WERI-Rb-1 (cell line): ENCODE data around the gene DLGAP4.
A peak's percentile ranks its signal among the peaks of the same experiment; 100 is the strongest.

Experiments used
- DNase-seq: peaks from one replicate; pipeline ENCODE4 v3.0.0-alpha.2; 2020
- H3K27ac ChIP-seq: fragments of 250-450 bp; sonication (Bioruptor Pico); 2 replicates; pipeline ENCODE4 v1.5.1; 2020; ENCODE audit warnings: mild to moderate bottlenecking, moderate library complexity
- H3K27me3 ChIP-seq: fragments of 250-450 bp; sonication (Bioruptor Pico); 2 replicates; pipeline ENCODE4 v1.5.1; 2021; ENCODE audit warnings: mild to moderate bottlenecking, low read depth, moderate library complexity; ENCODE audit not compliant: insufficient read depth, severe bottlenecking
- H3K36me3 ChIP-seq: fragments of 250-450 bp; sonication (Bioruptor Pico); 2 replicates; pipeline ENCODE4 v1.5.1; 2020; ENCODE audit warnings: mild to moderate bottlenecking, moderate library complexity
- H3K4me3 ChIP-seq: 2 replicates; pipeline ENCODE4 v1.5.1; 2011; ENCODE audit warnings: low read depth, mild to moderate bottlenecking, control low read depth, low read length
- H3K9me3 ChIP-seq: fragments of 250-450 bp; sonication (Bioruptor Pico); 2 replicates; pipeline ENCODE4 v1.5.1; 2021; ENCODE audit warnings: mild to moderate bottlenecking, moderate library complexity; ENCODE audit not compliant: severe bottlenecking
- TF ChIP-seq, protein P1 (sequence below): IDR thresholded peaks from 2 replicates; pipeline ENCODE4 v1.5.1; 2011; ENCODE audit warnings: low read depth, mild to moderate bottlenecking, control low read depth, inconsistent platforms, low read length

Gene DLGAP4

DNA sequence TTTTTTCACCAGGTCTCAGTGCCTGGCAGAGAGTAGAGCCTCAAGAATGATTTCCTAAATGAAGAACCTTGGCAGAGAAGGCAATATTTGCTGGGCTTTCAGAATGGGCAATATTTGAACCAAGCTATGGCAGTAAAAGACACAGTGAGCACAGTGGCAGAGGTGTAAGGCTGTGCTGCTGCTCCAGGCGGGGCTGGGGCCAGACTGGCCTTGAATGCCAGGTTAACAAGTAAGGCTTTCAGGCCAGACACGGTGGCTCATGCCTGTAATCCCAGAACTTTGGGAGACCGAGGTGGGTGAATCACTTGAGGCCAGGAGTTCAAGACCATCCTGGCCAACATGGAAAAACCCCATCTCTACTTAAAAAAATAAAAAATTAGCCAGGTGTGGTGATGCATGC is 226.7 kb downstream of the DLGAP4 start:
- TF ChIP-seq, protein P1, sequence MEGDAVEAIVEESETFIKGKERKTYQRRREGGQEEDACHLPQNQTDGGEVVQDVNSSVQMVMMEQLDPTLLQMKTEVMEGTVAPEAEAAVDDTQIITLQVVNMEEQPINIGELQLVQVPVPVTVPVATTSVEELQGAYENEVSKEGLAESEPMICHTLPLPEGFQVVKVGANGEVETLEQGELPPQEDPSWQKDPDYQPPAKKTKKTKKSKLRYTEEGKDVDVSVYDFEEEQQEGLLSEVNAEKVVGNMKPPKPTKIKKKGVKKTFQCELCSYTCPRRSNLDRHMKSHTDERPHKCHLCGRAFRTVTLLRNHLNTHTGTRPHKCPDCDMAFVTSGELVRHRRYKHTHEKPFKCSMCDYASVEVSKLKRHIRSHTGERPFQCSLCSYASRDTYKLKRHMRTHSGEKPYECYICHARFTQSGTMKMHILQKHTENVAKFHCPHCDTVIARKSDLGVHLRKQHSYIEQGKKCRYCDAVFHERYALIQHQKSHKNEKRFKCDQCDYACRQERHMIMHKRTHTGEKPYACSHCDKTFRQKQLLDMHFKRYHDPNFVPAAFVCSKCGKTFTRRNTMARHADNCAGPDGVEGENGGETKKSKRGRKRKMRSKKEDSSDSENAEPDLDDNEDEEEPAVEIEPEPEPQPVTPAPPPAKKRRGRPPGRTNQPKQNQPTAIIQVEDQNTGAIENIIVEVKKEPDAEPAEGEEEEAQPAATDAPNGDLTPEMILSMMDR, result no peak
- Histone ChIP-seq H3K36me3 (peaks cover 4% of the 10 kb centered on the region; the same call in 1 of the 2 replicates), H3K9me3 (no peaks in the 10 kb centered on the region), H3K4me3 (no peak overlapping the region), H3K27me3 (no peaks in the 10 kb centered on the region), H3K27ac (no peak overlapping the region)
- DNase-seq, result no peak

DNA sequence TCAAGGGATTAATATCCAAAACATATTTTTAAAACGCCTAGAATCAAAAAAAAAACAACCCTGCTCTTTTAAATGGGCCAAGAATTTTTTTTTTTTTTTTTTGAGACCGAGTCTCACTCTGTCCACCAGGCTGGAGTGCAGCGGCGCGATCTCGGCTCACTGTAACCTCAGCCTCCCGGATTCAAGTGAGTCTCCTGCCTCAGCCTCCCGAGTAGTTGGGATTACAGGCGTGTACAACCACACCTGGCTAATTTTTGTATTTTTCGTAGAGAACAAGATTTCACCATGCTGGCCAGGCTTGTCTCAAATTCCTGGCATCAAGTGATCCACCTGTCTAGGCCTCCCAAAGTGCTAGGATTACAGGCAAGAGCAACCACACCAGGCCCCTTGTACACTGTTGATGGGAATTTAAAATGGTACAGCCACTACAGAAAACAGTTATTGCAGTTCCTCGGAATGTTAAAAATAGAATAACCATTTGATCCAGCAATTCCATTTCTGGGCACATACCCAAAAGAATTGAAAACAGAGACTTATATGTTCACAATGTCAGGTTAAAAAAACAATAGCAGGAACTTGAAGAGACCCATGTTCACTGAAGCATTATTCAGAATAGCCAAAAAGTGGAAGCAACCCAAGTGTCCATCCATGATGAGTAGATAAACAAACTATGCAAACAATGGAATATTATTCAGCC is 232.0 kb downstream of the DLGAP4 start:
- DNase-seq, result no peak
- Histone ChIP-seq H3K9me3 (no peaks in the 10 kb centered on the region), H3K36me3 (no peaks in the 10 kb centered on the region), H3K27ac (no peak overlapping the region), H3K27me3 (no peaks in the 10 kb centered on the region), H3K4me3 (no peak overlapping the region)
- TF ChIP-seq, protein P1, result no peak

DNA sequence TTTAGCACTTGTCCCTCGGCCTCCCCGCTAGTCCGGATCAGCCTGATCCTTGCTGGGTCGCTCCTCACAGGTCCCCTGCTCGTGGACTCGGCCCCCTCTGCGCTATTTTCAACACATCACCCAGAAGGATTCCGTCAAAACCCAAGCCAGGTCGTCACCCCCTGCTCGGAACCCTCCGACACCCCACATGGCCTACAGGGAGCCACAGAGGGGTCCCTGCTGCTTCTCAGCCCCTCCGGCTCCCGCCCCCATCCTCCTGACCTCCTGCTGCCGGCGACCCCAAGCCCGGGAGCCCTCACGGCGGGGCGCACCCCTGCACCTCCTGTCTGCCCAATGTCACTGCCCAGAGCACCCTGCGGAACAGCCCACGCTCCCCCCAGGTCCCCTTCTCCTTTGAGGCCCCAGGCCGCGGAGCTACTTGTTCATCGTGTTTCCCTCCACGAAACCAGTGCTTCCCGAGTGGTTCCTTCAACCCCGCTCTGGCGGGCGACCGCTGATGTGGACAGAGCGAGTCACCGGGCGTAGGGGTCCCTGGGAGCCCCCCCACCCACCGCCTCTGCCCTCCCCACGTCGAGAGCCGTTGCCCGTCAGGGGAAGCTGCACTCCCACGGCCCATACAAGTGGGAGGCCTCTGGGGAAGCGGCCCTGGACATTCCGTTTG is 234.5 kb downstream of the DLGAP4 start:
- TF ChIP-seq, protein P1, result no peak
- H3K4me3 ChIP-seq, result no peak overlapping the region
- no peaks in the 10 kb centered on the region for H3K9me3 ChIP-seq
- no peaks in the 10 kb centered on the region for H3K36me3 ChIP-seq
- no peaks in the 10 kb centered on the region for H3K27me3 ChIP-seq
- no peak for DNase-seq
- H3K27ac ChIP-seq, result no peak overlapping the region

DNA sequence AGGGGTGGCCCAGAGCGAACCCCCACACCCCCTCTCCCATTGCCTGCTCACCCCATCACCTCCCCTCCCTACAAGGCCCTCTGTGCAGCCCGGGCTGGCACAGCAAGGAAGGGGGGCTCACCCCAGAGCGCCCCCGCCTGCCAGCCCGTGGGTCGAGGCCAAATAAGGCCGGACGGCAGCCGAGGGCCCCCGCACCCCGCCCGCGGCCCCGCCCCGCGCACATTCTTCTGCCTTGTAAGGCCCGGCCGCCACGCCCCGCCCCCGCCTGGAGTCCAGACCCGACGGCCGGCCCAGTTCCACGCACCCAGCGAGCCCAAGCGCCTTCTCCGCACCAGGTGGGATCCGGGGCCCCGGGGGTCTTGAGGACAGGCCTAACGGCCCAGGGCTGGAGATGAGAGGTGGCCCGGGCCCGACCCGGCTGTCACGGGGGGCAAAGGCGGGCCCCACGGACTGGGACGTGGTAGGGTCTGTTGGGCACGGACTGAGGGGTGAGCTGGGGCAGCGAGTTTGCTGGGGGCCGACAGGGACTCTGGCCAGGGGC is 235.2 kb downstream of the DLGAP4 start, which contains the start of gene MYL9:
Gene MYL9, plus strand, starts transcription at position 293 of the 541 bp plus-strand sequence. CDS start 3,366 bp downstream, outside the sequence.
- H3K27me3 ChIP-seq, result no peaks in the 10 kb centered on the region
- no peak within 1 kb of the TSS for H3K27ac ChIP-seq
- DNase-seq, result no peak
- H3K36me3 ChIP-seq, result no peaks in the 10 kb centered on the region
- H3K4me3 ChIP-seq, result no peak within 1 kb of the TSS
- TF ChIP-seq, protein P1, result no peak
- no peaks in the 10 kb centered on the region for H3K9me3 ChIP-seq

DNA sequence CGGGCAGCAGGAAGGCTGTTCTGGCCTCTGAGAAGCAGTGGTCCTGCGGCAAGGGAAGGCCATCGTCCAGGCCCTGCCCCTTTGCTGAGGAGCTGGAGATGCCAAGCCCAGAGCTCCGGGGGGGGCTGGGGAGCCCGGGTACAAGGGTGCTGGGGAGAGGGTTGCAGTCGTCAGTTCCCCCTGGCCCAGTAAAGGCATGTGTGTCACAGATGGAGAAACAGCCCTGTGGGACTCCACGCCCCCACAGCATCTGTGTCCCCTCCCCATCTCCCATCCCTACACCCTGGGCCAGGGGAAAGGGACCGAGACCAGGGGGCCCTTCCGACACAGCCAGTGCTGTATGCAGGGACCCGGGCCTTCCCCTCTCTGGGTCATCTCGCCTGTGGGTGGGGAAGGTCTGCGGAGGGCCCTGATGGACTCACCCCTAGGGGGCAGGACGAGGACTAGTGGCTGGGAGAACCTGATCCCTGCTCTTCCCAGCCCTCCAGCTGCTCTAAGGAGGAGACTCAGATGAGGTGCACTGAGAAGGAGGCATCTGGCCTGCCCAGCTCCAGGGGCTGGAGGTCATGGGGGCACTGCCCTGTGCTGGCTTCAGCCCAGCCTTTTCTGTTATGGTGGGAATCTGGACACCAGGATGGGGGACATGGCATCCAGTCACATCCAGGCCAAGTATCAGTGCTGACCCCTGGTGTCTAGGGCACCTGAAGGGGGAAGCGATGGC is 235.8 kb downstream of the DLGAP4 start:
- H3K27me3 ChIP-seq, result no peaks in the 10 kb centered on the region
- H3K27ac ChIP-seq, result no peak overlapping the region
- H3K36me3 ChIP-seq, result no peaks in the 10 kb centered on the region
- peak; percentile 62 for DNase-seq
- TF ChIP-seq, protein P1, result peak; percentile 75
- no peaks in the 10 kb centered on the region for H3K9me3 ChIP-seq
- no peak overlapping the region for H3K4me3 ChIP-seq
